B cell (primary cell): ENCODE data around the gene REM2. TPM values are rescaled to one million over a fixed set of nuclear protein-coding genes. Genes with fewer than 3 reads are reported as not detected.
"Not testable (repeated sequence)": the region's sequence is repeated elsewhere in the genome, so short reads cannot be mapped to it uniquely, and the experiment has no call there.

ENCODE experiments used
- ATAC-seq: fragments of 200-7000 bp; cut with Tn5 transposase; one replicate; pipeline ENCODE4 v1.10.0; 2021; ENCODE audit warnings: low read depth, mild to moderate bottlenecking, moderate number of reproducible peaks, moderate library complexity
- CTCF ChIA-PET: fragments of 350-600 bp; sonication (Branson Sonifier 250); formaldehyde crosslinking; loops from one replicate; lab custom pipeline; 2021; ENCODE audit warnings: antibody characterized with exemption, inconsistent platforms; lab: Charles Lee
- POLR2A ChIA-PET: fragments of 350-600 bp; sonication (Branson Sonifier 250); formaldehyde crosslinking; loops from one replicate; lab custom pipeline; 2021; ENCODE audit warnings: antibody characterized with exemption; lab: Charles Lee
- DNase-seq: peaks from one replicate; pipeline ENCODE4 v3.0.0; 2013
- H2AFZ ChIP-seq: 2 replicates; pipeline ENCODE4 v1.6.1; 2012; ENCODE audit warnings: mild to moderate bottlenecking, low read depth, low read length; ENCODE audit not compliant: insufficient read depth, poor library complexity, severe bottlenecking
- H3K27ac ChIP-seq, 2 donors: 1 replicate in 1 of 2; 2 replicates in 1 of 2; pipeline ENCODE4 v1.5.1; 2012 to 2013; ENCODE audit warnings: low read length in 2 of 2, mild to moderate bottlenecking in 2 of 2, moderate library complexity in 1 of 2
- H3K27me3 ChIP-seq, 4 experiments: fragments of 200-600 bp in 1 of 4; sonication (generic) in 1 of 4; replicated peaks in 1 of 4; 1 replicate in 2 of 4; 2 replicates in 2 of 4; pipeline versions ENCODE4 v1.6.1 to v1.7.0; 2013 to 2016; ENCODE audit warnings: low read length in 3 of 4, mild to moderate bottlenecking in 2 of 4, mixed read lengths in 1 of 4, moderate library complexity in 1 of 4; ENCODE audit not compliant: insufficient read depth in 4 of 4, control insufficient read depth in 3 of 4; ENCODE audit errors: control extremely low read depth in 1 of 4
- H3K36me3 ChIP-seq, 2 experiments: replicated peaks in 1 of 2; 1 replicate in 1 of 2; 2 replicates in 1 of 2; pipeline versions ENCODE4 v1.6.1 to v1.7.1; 2013; ENCODE audit warnings: low read length in 1 of 2; ENCODE audit not compliant: insufficient read depth in 2 of 2, control insufficient read depth in 1 of 2; ENCODE audit errors: control extremely low read depth in 1 of 2, extremely low read depth in 1 of 2
- H3K4me1 ChIP-seq, 2 donors: fragments of 200-600 bp in 1 of 2; sonication (generic) in 1 of 2; 1 replicate in 1 of 2; 2 replicates in 1 of 2; pipeline versions ENCODE4 v1.5.1 to v1.6.1; 2013 to 2017; ENCODE audit warnings: low read length in 2 of 2; ENCODE audit not compliant: control insufficient read depth in 2 of 2, insufficient read depth in 2 of 2
- H3K4me2 ChIP-seq: replicated peaks from 2 replicates; pipeline ENCODE3; 2012; ENCODE audit warnings: mild to moderate bottlenecking, low read depth, low read length; ENCODE audit not compliant: poor library complexity, severe bottlenecking
- H3K4me3 ChIP-seq, 5 experiments: fragments of 200-600 bp in 1 of 5; sonication (generic) in 1 of 5; 1 replicate in 3 of 5; 2 replicates in 2 of 5; pipeline versions ENCODE4 v1.5.1 to v1.7.0; 2011 to 2016; ENCODE audit warnings: low read length in 4 of 5, mild to moderate bottlenecking in 4 of 5, low read depth in 2 of 5, control low read depth in 1 of 5, moderate library complexity in 1 of 5; ENCODE audit not compliant: insufficient read depth in 1 of 5; ENCODE audit errors: control extremely low read depth in 1 of 5, extremely low read depth in 1 of 5
- H3K79me2 ChIP-seq: fragments of 200-600 bp; sonication (generic); one replicate; pipeline ENCODE4 v1.6.0; 2016; ENCODE audit warnings: low read length; ENCODE audit not compliant: control insufficient read depth, insufficient read depth
- H3K9ac ChIP-seq: fragments of 200-600 bp; sonication (generic); 2 replicates; pipeline ENCODE4 v1.6.1; 2017; ENCODE audit warnings: mild to moderate bottlenecking, low read length, moderate library complexity
- H3K9me3 ChIP-seq, 3 donors: one replicate each; pipeline versions ENCODE4 v1.6.1 to v1.7.1; 2013; ENCODE audit warnings: low read length in 2 of 3; ENCODE audit not compliant: control insufficient read depth in 2 of 3, insufficient read depth in 1 of 3; ENCODE audit errors: control extremely low read depth in 1 of 3
- H4K20me1 ChIP-seq: 2 replicates; pipeline ENCODE4 v1.6.0; 2012; ENCODE audit warnings: mild to moderate bottlenecking, low read length; ENCODE audit not compliant: insufficient read depth, control insufficient read depth, poor library complexity, severe bottlenecking
- H3K27ac Mint-ChIP-seq: one replicate; pipeline ENCODE4 v1.8.0; 2021; ENCODE audit warnings: mixed read lengths
- H3K27me3 Mint-ChIP-seq: one replicate; pipeline ENCODE4 v1.8.0; 2021; ENCODE audit warnings: mixed read lengths
- H3K4me1 Mint-ChIP-seq: one replicate; pipeline ENCODE4 v1.8.0; 2021; ENCODE audit warnings: mixed read lengths
- H3K4me3 Mint-ChIP-seq: one replicate; pipeline ENCODE4 v1.8.0; 2021; ENCODE audit warnings: mixed read lengths
- H3K9me3 Mint-ChIP-seq: one replicate; pipeline ENCODE4 v1.8.0; 2022; ENCODE audit warnings: mixed read lengths; ENCODE audit not compliant: insufficient read depth
- CTCF ChIP-seq: fragments of 200-600 bp; IDR thresholded peaks from one replicate; pipeline ENCODE4 v1.8.0; 2022; ENCODE audit warnings: antibody characterized with exemption, mild to moderate bottlenecking
- EZH2 ChIP-seq: IDR thresholded peaks from 2 replicates; pipeline ENCODE4 v1.6.1; 2012; ENCODE audit warnings: borderline replicate concordance, low read depth, mild to moderate bottlenecking, moderate library complexity, low read length; ENCODE audit not compliant: insufficient read depth, poor library complexity, severe bottlenecking
- WGBS: methylation state at CpG from one replicate; pipeline ENCODE4 v1.1.5; 2013; ENCODE audit warnings: missing lambda C conversion rate; ENCODE audit not compliant: insufficient coverage; 5-methylcytosine and 5-hydroxymethylcytosine counted together
- intact Hi-C: fragments of 100-400 bp; cut with micrococcal nuclease; formaldehyde crosslinking; loops from one replicate; pipeline ENCODE4 v1.10.0; 2022
- polyA plus RNA-seq: library from polyadenylated mRNA; depleted of rRNA; stranded (reverse); fragments of >200 nt; gene quantifications from 2 replicates; pipeline ENCODE4 v1.2.3, GENCODE V29; 2012
- total RNA-seq, 2 donors: library from RNA; stranded (reverse); fragments of 120-200 nt in 1 of 2; gene quantifications; 1 replicate in 1 of 2; 2 replicates in 1 of 2; pipeline versions ENCODE4 v1.2.3 to v1.2.4, GENCODE V29; 2013 to 2022

Gene REM2
- total and polyA plus RNA-seq, 2 donors (not counting 1 experiment from before 2014, with no cell fraction given), result 5.6 to 12.9 TPM

GRCh38 chr14:22908601-22909000 is 25.6 kb downstream of the REM2 start:
- no peaks in the 10 kb centered on the region for H3K27me3 ChIP-seq
- Mint-ChIP-seq H3K27me3 (no peaks in the 10 kb centered on the region), H3K27ac (no peak overlapping the region), H3K4me3 (no peak overlapping the region), H3K4me1 (peaks cover 12% of the 10 kb centered on the region), H3K9me3 (no peaks in the 10 kb centered on the region)
- ATAC-seq (no peak), DNase-seq (no peak)
- H3K9me3 ChIP-seq, result no peaks in the 10 kb centered on the region
- H3K79me2 ChIP-seq, result peaks cover 90% of the 10 kb centered on the region
- H2AFZ ChIP-seq, result no peak overlapping the region
- H3K9ac ChIP-seq, result no peak overlapping the region
- no peaks in the 10 kb centered on the region for H3K4me1 ChIP-seq
- H3K4me2 ChIP-seq, result no peak overlapping the region
- TF ChIP-seq CTCF, result no peak
- no peak for TF ChIP-seq EZH2
- intact Hi-C loops, result no loop called here
- H3K36me3 ChIP-seq, result peaks cover 8 to 85% of the 10 kb centered on the region in 2 experiments
- H3K27ac ChIP-seq, result no peak overlapping the region
- ChIA-PET CTCF (interaction anchor here (1.8 kb wide), 1 partner anchor 36 kb away, joined by 10 read pairs; no protein-coding TSS in a partner anchor), POLR2A (no interaction called here)
- H3K4me3 ChIP-seq, result no peak overlapping the region
- WGBS, result 91% methylated on average over 3 of the region's 8 CpGs
- peaks cover 52% of the 10 kb centered on the region for H4K20me1 ChIP-seq

- H3K27ac Mint-ChIP-seq, result no peak overlapping the region
- H3K4me3 ChIP-seq, result no peak overlapping the region
- TF ChIP-seq CTCF (no peak), EZH2 (no peak)
- ChIA-PET POLR2A (interaction anchor here (0.6 kb wide), 1 partner anchor 9 kb away, joined by 3 read pairs; no protein-coding TSS in a partner anchor), CTCF (interaction anchor here (0.8 to 1.4 kb wide), 3 partner anchors 10 to 57 kb away, joined by 3 to 4 read pairs (median 3); no protein-coding TSS in a partner anchor)
- ATAC-seq, result no peak
- 89% methylated on average over 1 of the region's 5 CpGs for WGBS
- DNase-seq, result no peak
- H3K9ac ChIP-seq, result no peak overlapping the region
- intact Hi-C loops, result no loop called here
- H3K9me3 ChIP-seq, result no peaks in the 10 kb centered on the region
- peaks cover 50% of the 10 kb centered on the region for H4K20me1 ChIP-seq
- H3K4me1 Mint-ChIP-seq, result peaks cover 18% of the 10 kb centered on the region
- H3K9me3 Mint-ChIP-seq, result no peaks in the 10 kb centered on the region
- no peaks in the 10 kb centered on the region for H3K27me3 Mint-ChIP-seq
- peaks cover 8 to 62% of the 10 kb centered on the region in 2 experiments for H3K36me3 ChIP-seq
- H3K27me3 ChIP-seq, result no peaks in the 10 kb centered on the region
- no peak overlapping the region for H3K4me2 ChIP-seq
- H3K4me1 ChIP-seq, result peaks cover 0 to 1% of the 10 kb centered on the region in 2 donors
- no peak overlapping the region for H3K27ac ChIP-seq
- no peak overlapping the region for H2AFZ ChIP-seq
- H3K79me2 ChIP-seq, result peaks cover 90% of the 10 kb centered on the region
- H3K4me3 Mint-ChIP-seq, result no peak overlapping the region
Observed at GRCh38 chr14:22910916-22911315, 27.9 kb downstream of the REM2 start.

GRCh38 chr14:22914836-22915235 is 31.8 kb downstream of the REM2 start:
- not testable (repeated sequence) for DNase-seq, H3K9ac ChIP-seq, H3K27ac ChIP-seq, H3K27ac Mint-ChIP-seq, H3K27me3 ChIP-seq, H3K9me3 Mint-ChIP-seq, ATAC-seq, H3K27me3 Mint-ChIP-seq, H3K4me3 ChIP-seq, H3K4me2 ChIP-seq, H3K4me3 Mint-ChIP-seq, H2AFZ ChIP-seq, H3K9me3 ChIP-seq
- 100% methylated on average over 2 of the region's 4 CpGs for WGBS
- H3K4me1 ChIP-seq, result peaks cover 13 to 24% of the 10 kb centered on the region in 2 donors
- peaks cover 3 to 27% of the 10 kb centered on the region in 2 experiments for H3K36me3 ChIP-seq
- peaks cover 34% of the 10 kb centered on the region for H4K20me1 ChIP-seq
- POLR2A ChIA-PET, result interaction anchor here (2.0 kb wide), 1 partner anchor 42 kb away, joined by 7 read pairs; the partner anchor contains the start of gene HAUS4
- intact Hi-C loops, result loop anchor here (5.0 kb wide), 1 partner anchor 148 kb away; the partner anchor contains the start of gene OXA1L
- peaks cover 44% of the 10 kb centered on the region for H3K4me1 Mint-ChIP-seq
- CTCF ChIA-PET, result interaction anchor here (0.7 to 1.9 kb wide), 7 partner anchors 12 to 57 kb away, joined by 3 to 8 read pairs (median 3); no protein-coding TSS in a partner anchor
- H3K79me2 ChIP-seq, result peaks cover 85% of the 10 kb centered on the region
